Hepatocyte (in vitro differentiated cells): Measurements from ENCODE around the gene DBT. TPM values are rescaled to one million over a fixed set of nuclear protein-coding genes. Genes with fewer than 3 reads are reported as not detected.
"Not testable (repeated sequence)": the region's sequence is repeated elsewhere in the genome, so short reads cannot be mapped to it uniquely, and the experiment has no call there.

Source experiments
- DNase-seq: peaks from one replicate; pipeline ENCODE4 v3.0.0-alpha.2; 2016; ENCODE audit warnings: low spot score
- H2AFZ ChIP-seq: fragments of 200-600 bp; sonication (generic); 2 replicates; pipeline ENCODE4 v1.6.0; 2016; ENCODE audit warnings: antibody characterized with exemption, mild to moderate bottlenecking
- H3K27ac ChIP-seq: fragments of 200-600 bp; sonication (generic); 2 replicates; pipeline ENCODE4 v1.5.1; 2016; ENCODE audit warnings: mild to moderate bottlenecking
- H3K27me3 ChIP-seq: fragments of 200-600 bp; sonication (generic); 2 replicates; pipeline ENCODE4 v1.6.1; 2016
- H3K36me3 ChIP-seq: fragments of 200-600 bp; sonication (generic); replicated peaks from 2 replicates; pipeline ENCODE4 v1.5.1; 2016; ENCODE audit warnings: low read depth; ENCODE audit not compliant: insufficient read depth
- H3K4me1 ChIP-seq: fragments of 200-600 bp; sonication (generic); 2 replicates; pipeline ENCODE4 v1.5.1; 2016; ENCODE audit warnings: mild to moderate bottlenecking, moderate library complexity; ENCODE audit not compliant: insufficient read depth
- H3K4me2 ChIP-seq: fragments of 200-600 bp; sonication (generic); 2 replicates; pipeline ENCODE4 v1.6.0; 2016
- H3K4me3 ChIP-seq: fragments of 200-600 bp; sonication (generic); 2 replicates; pipeline ENCODE4 v1.5.1; 2016; ENCODE audit warnings: mild to moderate bottlenecking
- H3K79me2 ChIP-seq: fragments of 200-600 bp; sonication (generic); 2 replicates; pipeline ENCODE4 v1.6.0; 2017; ENCODE audit warnings: mild to moderate bottlenecking
- H3K9me2 ChIP-seq: fragments of 200-600 bp; sonication (generic); replicated peaks from 2 replicates; pipeline ENCODE4 v1.6.0; 2017; ENCODE audit warnings: mild to moderate bottlenecking; ENCODE audit not compliant: insufficient read depth
- H3K9me3 ChIP-seq: fragments of 200-600 bp; sonication (generic); 2 replicates; pipeline ENCODE4 v1.5.1; 2016; ENCODE audit warnings: low read depth, mild to moderate bottlenecking
- H4K20me1 ChIP-seq: fragments of 200-600 bp; sonication (generic); 2 replicates; pipeline ENCODE4 v1.6.0; 2016; ENCODE audit warnings: mild to moderate bottlenecking; ENCODE audit not compliant: insufficient read depth, poor library complexity, severe bottlenecking
- EZH2 ChIP-seq: fragments of 200-600 bp; sonication (generic); IDR thresholded peaks from 2 replicates; pipeline ENCODE4 v1.6.1; 2016; ENCODE audit warnings: antibody characterized with exemption, mild to moderate bottlenecking, borderline replicate concordance
- EZH2phosphoT487 ChIP-seq: fragments of 200-600 bp; sonication (generic); IDR thresholded peaks from one replicate; pipeline ENCODE4 v1.6.1; 2018; ENCODE audit warnings: antibody characterized with exemption, mild to moderate bottlenecking, low read depth, moderate library complexity; ENCODE audit not compliant: unreplicated experiment, severe bottlenecking
- WGBS: methylation state at CpG from one replicate; pipeline ENCODE4 v1.1.6; 2016; ENCODE audit warnings: low lambda C conversion rate; ENCODE audit errors: missing lambda C conversion rate; 5-methylcytosine and 5-hydroxymethylcytosine counted together
- polyA plus RNA-seq: library from polyadenylated mRNA; unstranded; fragments of >200 nt; fragmentation: Nextera tagmentation; extraction: Ambion mirVana; gene quantifications from 2 replicates; pipeline ENCODE4 v1.2.1, GENCODE V29; 2016
- total RNA-seq: library from RNA; depleted of rRNA; stranded (reverse); fragments of >200 nt; gene quantifications from 2 replicates; pipeline ENCODE4 v1.2.3, GENCODE V29; 2014
- TF ChIP-seq, protein P1 (sequence below): fragments of 200-600 bp; sonication (generic); IDR thresholded peaks from 2 replicates; pipeline ENCODE4 v1.5.1; 2016; ENCODE audit warnings: antibody characterized with exemption, mild to moderate bottlenecking; ENCODE audit not compliant: poor library complexity

Gene DBT
- total and polyA plus RNA-seq, 2 experiments from 2014 or later, result 9.2 to 11.8 TPM

DNA sequence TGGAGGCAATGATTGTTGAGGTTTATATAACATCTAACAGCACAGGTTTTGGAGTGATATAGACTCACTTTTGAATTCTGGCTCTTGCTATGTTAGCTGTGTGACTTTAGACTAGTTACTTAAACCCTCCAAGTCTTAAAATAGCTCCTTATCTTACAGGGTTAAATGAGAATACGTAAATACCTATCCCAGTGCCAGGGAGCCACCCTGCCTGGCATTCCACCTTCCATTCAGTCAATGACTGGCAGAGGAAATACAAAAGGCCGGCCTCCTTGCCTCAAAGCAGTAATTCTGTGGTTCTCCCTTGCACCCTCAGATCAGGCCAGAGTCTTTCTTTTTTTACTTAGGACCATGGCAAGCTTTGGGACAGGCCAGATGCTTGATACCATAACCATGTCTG lies 31.8 kb downstream of the DBT start:
- no peak overlapping the region for H3K4me2 ChIP-seq
- no peaks in the 10 kb centered on the region for H3K79me2 ChIP-seq
- TF ChIP-seq EZH2phosphoT487 (no peak), EZH2 (no peak)
- TF ChIP-seq, protein P1, sequence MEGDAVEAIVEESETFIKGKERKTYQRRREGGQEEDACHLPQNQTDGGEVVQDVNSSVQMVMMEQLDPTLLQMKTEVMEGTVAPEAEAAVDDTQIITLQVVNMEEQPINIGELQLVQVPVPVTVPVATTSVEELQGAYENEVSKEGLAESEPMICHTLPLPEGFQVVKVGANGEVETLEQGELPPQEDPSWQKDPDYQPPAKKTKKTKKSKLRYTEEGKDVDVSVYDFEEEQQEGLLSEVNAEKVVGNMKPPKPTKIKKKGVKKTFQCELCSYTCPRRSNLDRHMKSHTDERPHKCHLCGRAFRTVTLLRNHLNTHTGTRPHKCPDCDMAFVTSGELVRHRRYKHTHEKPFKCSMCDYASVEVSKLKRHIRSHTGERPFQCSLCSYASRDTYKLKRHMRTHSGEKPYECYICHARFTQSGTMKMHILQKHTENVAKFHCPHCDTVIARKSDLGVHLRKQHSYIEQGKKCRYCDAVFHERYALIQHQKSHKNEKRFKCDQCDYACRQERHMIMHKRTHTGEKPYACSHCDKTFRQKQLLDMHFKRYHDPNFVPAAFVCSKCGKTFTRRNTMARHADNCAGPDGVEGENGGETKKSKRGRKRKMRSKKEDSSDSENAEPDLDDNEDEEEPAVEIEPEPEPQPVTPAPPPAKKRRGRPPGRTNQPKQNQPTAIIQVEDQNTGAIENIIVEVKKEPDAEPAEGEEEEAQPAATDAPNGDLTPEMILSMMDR, result no peak
- 89% methylated on average over 2 of the region's 2 CpGs for WGBS
- H3K9me2 ChIP-seq, result no peaks in the 10 kb centered on the region
- no peak overlapping the region for H3K4me3 ChIP-seq
- no peaks in the 10 kb centered on the region for H3K9me3 ChIP-seq
- H2AFZ ChIP-seq, result no peak overlapping the region
- H3K27ac ChIP-seq, result no peak overlapping the region
- no peak for DNase-seq
- H3K27me3 ChIP-seq, result no peaks in the 10 kb centered on the region
- H3K4me1 ChIP-seq, result no peaks in the 10 kb centered on the region
- no peaks in the 10 kb centered on the region for H3K36me3 ChIP-seq
- H4K20me1 ChIP-seq, result no peaks in the 10 kb centered on the region

DNA sequence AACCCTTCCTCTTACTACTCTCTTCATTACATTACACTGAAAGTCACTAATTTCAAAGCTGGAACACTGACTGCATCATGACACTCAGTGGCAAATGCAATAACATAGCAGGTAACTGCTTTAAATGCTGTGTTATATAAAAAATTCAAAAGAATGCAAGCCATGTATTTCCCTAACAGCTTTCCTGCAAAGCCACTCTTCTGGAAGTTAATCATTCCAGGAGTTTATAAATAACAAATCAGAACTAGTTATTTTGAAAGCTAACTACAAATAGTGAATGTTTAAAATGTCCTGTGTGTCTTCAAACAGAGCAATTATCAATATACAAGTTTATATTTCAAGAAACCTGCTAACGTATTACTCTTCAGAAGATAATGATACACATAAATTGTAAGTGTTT lies 34.5 kb downstream of the DBT start:
- H3K4me1 ChIP-seq, result no peaks in the 10 kb centered on the region
- H3K79me2 ChIP-seq, result no peaks in the 10 kb centered on the region
- no peaks in the 10 kb centered on the region for H3K9me2 ChIP-seq
- no peaks in the 10 kb centered on the region for H4K20me1 ChIP-seq
- DNase-seq, result no peak
- H3K4me2 ChIP-seq, result no peak overlapping the region
- H3K4me3 ChIP-seq, result no peak overlapping the region
- TF ChIP-seq EZH2 (no peak), EZH2phosphoT487 (no peak)
- TF ChIP-seq, protein P1, result no peak
- no peaks in the 10 kb centered on the region for H3K27me3 ChIP-seq
- 89% methylated on average over 1 of the region's 1 CpG for WGBS
- H2AFZ ChIP-seq, result no peak overlapping the region
- H3K9me3 ChIP-seq, result no peaks in the 10 kb centered on the region
- H3K27ac ChIP-seq, result no peak overlapping the region
- H3K36me3 ChIP-seq, result no peaks in the 10 kb centered on the region

DNA sequence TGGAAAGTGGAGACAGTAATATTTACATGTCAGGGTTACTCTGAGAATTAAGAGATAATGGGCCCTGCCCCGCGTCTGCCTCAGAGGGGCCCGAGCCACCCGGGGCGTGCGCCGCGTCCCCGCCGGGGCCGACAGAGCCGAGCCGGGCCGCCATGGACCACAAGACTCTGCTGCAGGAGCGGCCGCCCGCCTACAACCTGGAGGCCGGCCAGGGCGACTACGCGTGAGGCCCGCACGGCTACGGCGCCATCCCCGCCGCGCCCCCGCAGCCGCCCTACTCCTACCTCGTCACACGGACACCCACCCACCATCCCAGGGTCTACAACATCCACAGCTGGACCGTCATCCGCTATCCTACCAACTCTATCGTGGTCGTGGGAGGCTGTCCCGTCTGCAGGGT lies 36.5 kb downstream of the DBT start:
- TF ChIP-seq, protein P1, result no peak
- TF ChIP-seq EZH2 (no peak), EZH2phosphoT487 (no peak)
- Histone ChIP-seq H3K36me3 (no peaks in the 10 kb centered on the region), H3K4me3 (no peak overlapping the region), H3K79me2 (no peaks in the 10 kb centered on the region), H3K9me2 (no peaks in the 10 kb centered on the region), H2AFZ (no peak overlapping the region), H3K4me2 (no peak overlapping the region), H4K20me1 (no peaks in the 10 kb centered on the region), H3K4me1 (no peaks in the 10 kb centered on the region), H3K27ac (no peak overlapping the region), H3K27me3 (no peaks in the 10 kb centered on the region), H3K9me3 (no peaks in the 10 kb centered on the region)
- WGBS, result 98% methylated on average over 36 of the region's 37 CpGs
- DNase-seq, result no peak

DNA sequence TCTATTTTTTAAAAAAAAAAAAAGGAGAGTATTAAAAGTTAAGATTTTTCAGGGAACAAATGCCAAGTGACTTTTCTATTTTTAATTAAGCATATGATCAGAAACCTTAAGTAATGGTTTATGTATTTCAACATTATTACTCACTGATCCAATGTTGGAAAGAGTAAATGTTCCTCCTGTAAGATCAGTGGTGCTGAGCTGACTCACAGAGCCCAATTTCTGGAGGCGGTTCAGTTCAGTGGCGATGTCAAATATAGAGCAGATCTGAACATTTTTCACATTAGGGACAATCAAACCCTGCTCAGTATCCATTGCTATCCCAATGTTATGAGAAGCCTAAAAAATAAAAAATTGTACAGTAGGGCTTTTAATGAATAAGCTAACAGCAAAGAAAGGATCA lies 43.3 kb downstream of the DBT start:
- H3K4me2 ChIP-seq, result no peak overlapping the region
- no peak overlapping the region for H2AFZ ChIP-seq
- DNase-seq, result no peak
- H3K27ac ChIP-seq, result no peak overlapping the region
- peaks cover 11% of the 10 kb centered on the region for H3K36me3 ChIP-seq
- no peak overlapping the region for H3K4me3 ChIP-seq
- H3K4me1 ChIP-seq, result no peaks in the 10 kb centered on the region
- peaks cover 7% of the 10 kb centered on the region for H3K9me3 ChIP-seq
- H3K79me2 ChIP-seq, result no peaks in the 10 kb centered on the region
- no peaks in the 10 kb centered on the region for H4K20me1 ChIP-seq
- H3K9me2 ChIP-seq, result no peaks in the 10 kb centered on the region
- 100% methylated on average over 2 of the region's 2 CpGs for WGBS
- no peaks in the 10 kb centered on the region for H3K27me3 ChIP-seq
- TF ChIP-seq EZH2 (no peak), EZH2phosphoT487 (no peak)
- TF ChIP-seq, protein P1, result no peak

DNA sequence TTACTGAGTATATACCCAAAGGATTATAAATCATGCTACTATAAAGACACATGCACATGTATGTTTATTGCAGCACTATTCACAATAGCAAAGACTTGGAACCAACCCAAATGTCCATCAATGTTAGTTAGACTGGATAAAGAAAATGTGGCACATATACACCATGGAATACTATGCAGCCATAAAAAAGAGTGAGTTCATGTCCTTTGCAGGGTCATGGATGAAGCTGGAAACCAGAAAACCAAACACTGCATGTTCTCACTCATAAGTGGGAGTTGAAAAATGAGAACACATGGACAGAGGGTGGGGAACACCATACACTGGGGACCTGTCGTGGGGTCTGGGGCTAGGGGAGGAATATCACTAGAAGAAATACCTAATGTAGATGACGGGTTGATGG lies 44.0 kb downstream of the DBT start:
- H3K27me3 ChIP-seq, H2AFZ ChIP-seq, H3K4me3 ChIP-seq, H4K20me1 ChIP-seq, H3K9me3 ChIP-seq, H3K4me2 ChIP-seq, H3K4me1 ChIP-seq, H3K27ac ChIP-seq, DNase-seq, H3K9me2 ChIP-seq, H3K79me2 ChIP-seq: not testable (repeated sequence)
- H3K36me3 ChIP-seq, result peaks cover 11% of the 10 kb centered on the region
- 100% methylated on average over 1 of the region's 2 CpGs for WGBS
